Ishikawa (cell line): ENCODE results near the gene PPP1R13L.

Experiments
- CEBPB ChIP-seq: IDR thresholded peaks from 2 replicates; pipeline ENCODE4 v1.6.1; 2012
- CREB1 ChIP-seq: IDR thresholded peaks from 2 replicates; pipeline ENCODE4 v1.6.1; 2012; ENCODE audit warnings: low read depth
- EGR1 ChIP-seq: IDR thresholded peaks from 2 replicates; pipeline ENCODE4 v1.6.1; 2012
- EP300 ChIP-seq: IDR thresholded peaks from 2 replicates; pipeline ENCODE4 v1.6.1; 2012; ENCODE audit warnings: borderline replicate concordance
- FOXM1 ChIP-seq: IDR thresholded peaks from 2 replicates; pipeline ENCODE4 v1.6.1; 2012; ENCODE audit warnings: low read depth, borderline replicate concordance
- NFIC ChIP-seq: IDR thresholded peaks from 2 replicates; pipeline ENCODE4 v1.6.1; 2012
- RAD21 ChIP-seq: IDR thresholded peaks from 2 replicates; pipeline ENCODE4 v1.6.1; 2012; ENCODE audit warnings: low read depth
- TAF1 ChIP-seq: IDR thresholded peaks from 2 replicates; pipeline ENCODE4 v1.6.1; 2012; ENCODE audit warnings: low read depth, mild to moderate bottlenecking
- TEAD4 ChIP-seq: IDR thresholded peaks from 2 replicates; pipeline ENCODE4 v1.6.1; 2012
- YY1 ChIP-seq: IDR thresholded peaks from 2 replicates; pipeline ENCODE4 v1.6.1; 2012; ENCODE audit warnings: low read depth
- TF ChIP-seq, protein P1 (sequence below): IDR thresholded peaks from 2 replicates; pipeline ENCODE4 v1.6.1; 2012
- TF ChIP-seq, protein P2 (sequence below): IDR thresholded peaks from 2 replicates; pipeline ENCODE4 v1.6.1; 2012; ENCODE audit warnings: low read depth, mild to moderate bottlenecking

DNA sequence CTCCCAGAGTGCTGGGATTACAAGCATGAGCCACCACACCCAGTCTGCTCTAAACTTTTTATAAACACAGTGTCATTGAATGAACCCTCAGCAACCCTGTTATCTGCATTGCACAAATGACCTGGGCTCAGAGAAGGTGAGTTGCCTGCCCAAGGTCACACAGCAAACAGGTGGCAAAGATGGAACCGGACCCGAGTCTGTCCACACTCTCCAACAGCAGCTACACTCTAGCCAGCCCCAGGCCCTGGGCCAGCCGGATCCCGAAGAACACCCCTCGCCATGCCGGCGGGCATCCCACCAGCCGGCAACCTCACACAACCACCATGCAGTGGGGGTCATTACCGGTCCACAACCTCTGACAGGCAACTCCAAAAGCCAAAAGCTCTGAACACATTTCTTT, 49.0 kb downstream of the PPP1R13L start:
- TF ChIP-seq, protein P1, sequence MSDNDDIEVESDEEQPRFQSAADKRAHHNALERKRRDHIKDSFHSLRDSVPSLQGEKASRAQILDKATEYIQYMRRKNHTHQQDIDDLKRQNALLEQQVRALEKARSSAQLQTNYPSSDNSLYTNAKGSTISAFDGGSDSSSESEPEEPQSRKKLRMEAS: no peak
- TF ChIP-seq EP300: no peak
- no peak for TF ChIP-seq TAF1
- no peak for TF ChIP-seq YY1
- no peak for TF ChIP-seq EGR1
- TF ChIP-seq CEBPB: no peak
- no peak for TF ChIP-seq CREB1
- TF ChIP-seq, protein P2, sequence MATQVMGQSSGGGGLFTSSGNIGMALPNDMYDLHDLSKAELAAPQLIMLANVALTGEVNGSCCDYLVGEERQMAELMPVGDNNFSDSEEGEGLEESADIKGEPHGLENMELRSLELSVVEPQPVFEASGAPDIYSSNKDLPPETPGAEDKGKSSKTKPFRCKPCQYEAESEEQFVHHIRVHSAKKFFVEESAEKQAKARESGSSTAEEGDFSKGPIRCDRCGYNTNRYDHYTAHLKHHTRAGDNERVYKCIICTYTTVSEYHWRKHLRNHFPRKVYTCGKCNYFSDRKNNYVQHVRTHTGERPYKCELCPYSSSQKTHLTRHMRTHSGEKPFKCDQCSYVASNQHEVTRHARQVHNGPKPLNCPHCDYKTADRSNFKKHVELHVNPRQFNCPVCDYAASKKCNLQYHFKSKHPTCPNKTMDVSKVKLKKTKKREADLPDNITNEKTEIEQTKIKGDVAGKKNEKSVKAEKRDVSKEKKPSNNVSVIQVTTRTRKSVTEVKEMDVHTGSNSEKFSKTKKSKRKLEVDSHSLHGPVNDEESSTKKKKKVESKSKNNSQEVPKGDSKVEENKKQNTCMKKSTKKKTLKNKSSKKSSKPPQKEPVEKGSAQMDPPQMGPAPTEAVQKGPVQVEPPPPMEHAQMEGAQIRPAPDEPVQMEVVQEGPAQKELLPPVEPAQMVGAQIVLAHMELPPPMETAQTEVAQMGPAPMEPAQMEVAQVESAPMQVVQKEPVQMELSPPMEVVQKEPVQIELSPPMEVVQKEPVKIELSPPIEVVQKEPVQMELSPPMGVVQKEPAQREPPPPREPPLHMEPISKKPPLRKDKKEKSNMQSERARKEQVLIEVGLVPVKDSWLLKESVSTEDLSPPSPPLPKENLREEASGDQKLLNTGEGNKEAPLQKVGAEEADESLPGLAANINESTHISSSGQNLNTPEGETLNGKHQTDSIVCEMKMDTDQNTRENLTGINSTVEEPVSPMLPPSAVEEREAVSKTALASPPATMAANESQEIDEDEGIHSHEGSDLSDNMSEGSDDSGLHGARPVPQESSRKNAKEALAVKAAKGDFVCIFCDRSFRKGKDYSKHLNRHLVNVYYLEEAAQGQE: no peak
- no peak for TF ChIP-seq RAD21
- TF ChIP-seq TEAD4: no peak
- TF ChIP-seq NFIC: no peak
- no peak for TF ChIP-seq FOXM1
